ENCODE measurements around the gene TMEM120A.

Gene TMEM120A

GRCh38 chr7:75943864-75944263 is 50.5 kb downstream of the TMEM120A start:
- Histone ChIP-seq H3K4me1 (ENCODE audit: control insufficient read depth, low read length) (no peaks in the 10 kb centered on the region), H3K9me3 (ENCODE audit: control insufficient read depth, insufficient read depth, low read length) (no peaks in the 10 kb centered on the region), H3K27me3 (ENCODE audit: control insufficient read depth, low read length) (no peaks in the 10 kb centered on the region), H3K4me3 (ENCODE audit: low read length) (no peak overlapping the region), H3F3A (ENCODE audit: control insufficient read depth, insufficient read depth) (no peaks in the 10 kb centered on the region), H4K20me1 (ENCODE audit: control insufficient read depth, insufficient read depth, low read depth, low read length) (0 out of 2 replicates have a peak, but pooled peaks cover 3% of the 10 kb centered on the region), H3K27ac (ENCODE audit: low read depth, low read length) (no peak overlapping the region), H3K36me3 (ENCODE audit: control insufficient read depth, low read length) (no peaks in the 10 kb centered on the region), H3K4me2 (ENCODE audit: low read length) (no peak overlapping the region), H3K79me2 (ENCODE audit: control insufficient read depth, low read length) (no peaks in the 10 kb centered on the region), H3K9me2 (replicated peaks; ENCODE audit: control insufficient read depth, low read length) (no peaks in the 10 kb centered on the region)
- TF ChIP-seq EZH2phosphoT487 (IDR thresholded peaks at IDR 0.05; ENCODE audit: borderline replicate concordance, low read length), result no peak
- TF ChIP-seq CTCF (IDR thresholded peaks at IDR 0.05; ENCODE audit: low read depth, low read length, poor library complexity, severe bottlenecking), result no peak

- no peaks in the 10 kb centered on the region for H3K27me3 ChIP-seq (ENCODE audit: control insufficient read depth, low read length)
- H3F3A ChIP-seq (ENCODE audit: control insufficient read depth, insufficient read depth), result no peaks in the 10 kb centered on the region
- no peak for TF ChIP-seq CTCF (IDR thresholded peaks at IDR 0.05; ENCODE audit: low read depth, low read length, poor library complexity, severe bottlenecking)
- no peak for TF ChIP-seq EZH2phosphoT487 (IDR thresholded peaks at IDR 0.05; ENCODE audit: borderline replicate concordance, low read length)
- peaks cover 6% of the 10 kb centered on the region; the same call in 1 of the 2 replicates for H4K20me1 ChIP-seq (ENCODE audit: control insufficient read depth, insufficient read depth, low read depth, low read length)
- no peak overlapping the region for H3K27ac ChIP-seq (ENCODE audit: low read depth, low read length)
- no peak overlapping the region for H3K4me3 ChIP-seq (ENCODE audit: low read length)
- no peaks in the 10 kb centered on the region for H3K9me2 ChIP-seq (replicated peaks; ENCODE audit: control insufficient read depth, low read length)
- no peaks in the 10 kb centered on the region for H3K4me1 ChIP-seq (ENCODE audit: control insufficient read depth, low read length)
- no peaks in the 10 kb centered on the region for H3K36me3 ChIP-seq (ENCODE audit: control insufficient read depth, low read length)
- H3K79me2 ChIP-seq (ENCODE audit: control insufficient read depth, low read length), result no peaks in the 10 kb centered on the region
- H3K4me2 ChIP-seq (ENCODE audit: low read length), result no peak overlapping the region
- H3K9me3 ChIP-seq (ENCODE audit: control insufficient read depth, insufficient read depth, low read length), result no peaks in the 10 kb centered on the region
Observed at GRCh38 chr7:75938921-75939320, 55.5 kb downstream of the TMEM120A start.

GRCh38 chr7:75937958-75938786 is 56.2 kb downstream of the TMEM120A start:
- peaks cover 3% of the 10 kb centered on the region; the same call in 1 of the 2 replicates for H4K20me1 ChIP-seq (ENCODE audit: control insufficient read depth, insufficient read depth, low read depth, low read length)

More at GRCh38 chr7:75937958-75938786, 56.2 kb downstream of the TMEM120A start:
- Histone ChIP-seq H3K9me3 (ENCODE audit: control insufficient read depth, insufficient read depth, low read length) (no peaks in the 10 kb centered on the region), H3K9me2 (replicated peaks; ENCODE audit: control insufficient read depth, low read length) (no peaks in the 10 kb centered on the region), H3K27ac (ENCODE audit: low read depth, low read length) (no peak overlapping the region), H3K4me1 (ENCODE audit: control insufficient read depth, low read length) (no peaks in the 10 kb centered on the region), H3K36me3 (ENCODE audit: control insufficient read depth, low read length) (no peaks in the 10 kb centered on the region), H3F3A (ENCODE audit: control insufficient read depth, insufficient read depth) (no peaks in the 10 kb centered on the region), H3K79me2 (ENCODE audit: control insufficient read depth, low read length) (no peaks in the 10 kb centered on the region), H3K4me3 (ENCODE audit: low read length) (no peak overlapping the region), H3K27me3 (ENCODE audit: control insufficient read depth, low read length) (no peaks in the 10 kb centered on the region), H3K4me2 (ENCODE audit: low read length) (no peak overlapping the region)
- TF ChIP-seq EZH2phosphoT487 (IDR thresholded peaks at IDR 0.05; ENCODE audit: borderline replicate concordance, low read length), result no peak
- TF ChIP-seq CTCF (IDR thresholded peaks at IDR 0.05; ENCODE audit: low read depth, low read length, poor library complexity, severe bottlenecking), result no peak
